22Rv1 (cell line): ENCODE measurements around the gene GLT8D2.

Experiments used
- ZFX ChIP-seq: fragments of 450-650 bp; IDR thresholded peaks from 2 replicates; pipeline ENCODE4 v1.6.1; 2017; ENCODE audit warnings: antibody characterized with exemption, borderline replicate concordance
- TF ChIP-seq, protein P1 (sequence below): fragments of 450-650 bp; IDR thresholded peaks from 2 replicates; pipeline ENCODE4 v1.5.1; 2017; ENCODE audit warnings: mild to moderate bottlenecking

DNA sequence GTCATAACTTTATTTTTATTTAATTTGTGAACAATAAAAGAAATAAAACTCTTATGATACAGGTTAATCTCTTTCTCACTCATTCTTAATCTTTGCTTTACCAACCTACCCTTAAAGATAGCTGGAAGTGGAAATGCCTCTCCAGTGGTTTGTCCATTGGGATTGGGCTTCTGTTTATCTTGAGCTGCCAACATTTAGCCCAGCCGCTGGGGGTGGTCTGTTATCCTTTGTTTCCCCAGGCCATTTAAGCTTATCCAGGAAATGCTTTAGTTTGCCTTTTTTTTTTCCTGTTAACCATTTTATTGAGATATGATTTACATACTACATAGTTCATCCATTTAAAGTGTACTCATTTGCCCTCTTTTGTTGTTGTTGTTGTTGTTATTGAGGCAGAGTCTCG, 76.1 kb downstream of the GLT8D2 start:
- TF ChIP-seq, protein P1, sequence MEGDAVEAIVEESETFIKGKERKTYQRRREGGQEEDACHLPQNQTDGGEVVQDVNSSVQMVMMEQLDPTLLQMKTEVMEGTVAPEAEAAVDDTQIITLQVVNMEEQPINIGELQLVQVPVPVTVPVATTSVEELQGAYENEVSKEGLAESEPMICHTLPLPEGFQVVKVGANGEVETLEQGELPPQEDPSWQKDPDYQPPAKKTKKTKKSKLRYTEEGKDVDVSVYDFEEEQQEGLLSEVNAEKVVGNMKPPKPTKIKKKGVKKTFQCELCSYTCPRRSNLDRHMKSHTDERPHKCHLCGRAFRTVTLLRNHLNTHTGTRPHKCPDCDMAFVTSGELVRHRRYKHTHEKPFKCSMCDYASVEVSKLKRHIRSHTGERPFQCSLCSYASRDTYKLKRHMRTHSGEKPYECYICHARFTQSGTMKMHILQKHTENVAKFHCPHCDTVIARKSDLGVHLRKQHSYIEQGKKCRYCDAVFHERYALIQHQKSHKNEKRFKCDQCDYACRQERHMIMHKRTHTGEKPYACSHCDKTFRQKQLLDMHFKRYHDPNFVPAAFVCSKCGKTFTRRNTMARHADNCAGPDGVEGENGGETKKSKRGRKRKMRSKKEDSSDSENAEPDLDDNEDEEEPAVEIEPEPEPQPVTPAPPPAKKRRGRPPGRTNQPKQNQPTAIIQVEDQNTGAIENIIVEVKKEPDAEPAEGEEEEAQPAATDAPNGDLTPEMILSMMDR = no peak
- TF ChIP-seq ZFX = no peak
